HL-60 (cell line): ENCODE data around the gene SLC24A1.

Experiments used
- GABPA ChIP-seq: IDR thresholded peaks from 2 replicates; pipeline ENCODE4 v1.6.1; 2012; ENCODE audit warnings: low read depth
- POLR2AphosphoS5 ChIP-seq: IDR thresholded peaks from 2 replicates; pipeline ENCODE4 v1.6.1; 2012; ENCODE audit warnings: low read depth
- SPI1 ChIP-seq: IDR thresholded peaks from 2 replicates; pipeline ENCODE4 v1.6.1; 2012; ENCODE audit warnings: low read depth, mild to moderate bottlenecking, borderline replicate concordance
- TF ChIP-seq, protein P1 (sequence below): IDR thresholded peaks from one replicate; pipeline ENCODE4 v1.5.1; 2011; ENCODE audit warnings: low read length, control low read depth, inconsistent platforms; ENCODE audit not compliant: insufficient read depth
- TF ChIP-seq, protein P2 (sequence below): IDR thresholded peaks from 2 replicates; pipeline ENCODE4 v1.6.1; 2012; ENCODE audit warnings: low read depth; ENCODE audit not compliant: insufficient replicate concordance

DNA sequence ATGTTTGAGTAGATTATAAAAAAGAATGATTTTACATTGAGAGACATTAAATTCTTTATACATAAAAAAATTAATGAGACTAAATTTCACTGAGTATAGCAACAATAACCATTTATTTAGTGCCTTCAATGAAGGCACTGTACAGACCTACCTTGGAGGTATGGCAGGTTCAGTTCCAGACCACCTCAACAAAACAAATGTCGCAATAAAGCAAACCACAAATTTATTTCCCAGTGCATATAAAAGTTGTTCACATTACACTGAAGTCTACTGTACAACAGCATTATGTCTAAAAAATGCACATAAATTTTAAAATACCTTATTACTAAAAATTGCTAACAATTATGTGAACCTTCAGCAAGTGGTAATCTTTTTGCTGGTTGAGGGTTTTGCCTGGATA is 58.8 kb downstream of the SLC24A1 start:
- TF ChIP-seq, protein P1, sequence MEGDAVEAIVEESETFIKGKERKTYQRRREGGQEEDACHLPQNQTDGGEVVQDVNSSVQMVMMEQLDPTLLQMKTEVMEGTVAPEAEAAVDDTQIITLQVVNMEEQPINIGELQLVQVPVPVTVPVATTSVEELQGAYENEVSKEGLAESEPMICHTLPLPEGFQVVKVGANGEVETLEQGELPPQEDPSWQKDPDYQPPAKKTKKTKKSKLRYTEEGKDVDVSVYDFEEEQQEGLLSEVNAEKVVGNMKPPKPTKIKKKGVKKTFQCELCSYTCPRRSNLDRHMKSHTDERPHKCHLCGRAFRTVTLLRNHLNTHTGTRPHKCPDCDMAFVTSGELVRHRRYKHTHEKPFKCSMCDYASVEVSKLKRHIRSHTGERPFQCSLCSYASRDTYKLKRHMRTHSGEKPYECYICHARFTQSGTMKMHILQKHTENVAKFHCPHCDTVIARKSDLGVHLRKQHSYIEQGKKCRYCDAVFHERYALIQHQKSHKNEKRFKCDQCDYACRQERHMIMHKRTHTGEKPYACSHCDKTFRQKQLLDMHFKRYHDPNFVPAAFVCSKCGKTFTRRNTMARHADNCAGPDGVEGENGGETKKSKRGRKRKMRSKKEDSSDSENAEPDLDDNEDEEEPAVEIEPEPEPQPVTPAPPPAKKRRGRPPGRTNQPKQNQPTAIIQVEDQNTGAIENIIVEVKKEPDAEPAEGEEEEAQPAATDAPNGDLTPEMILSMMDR: no peak
- TF ChIP-seq, protein P2, sequence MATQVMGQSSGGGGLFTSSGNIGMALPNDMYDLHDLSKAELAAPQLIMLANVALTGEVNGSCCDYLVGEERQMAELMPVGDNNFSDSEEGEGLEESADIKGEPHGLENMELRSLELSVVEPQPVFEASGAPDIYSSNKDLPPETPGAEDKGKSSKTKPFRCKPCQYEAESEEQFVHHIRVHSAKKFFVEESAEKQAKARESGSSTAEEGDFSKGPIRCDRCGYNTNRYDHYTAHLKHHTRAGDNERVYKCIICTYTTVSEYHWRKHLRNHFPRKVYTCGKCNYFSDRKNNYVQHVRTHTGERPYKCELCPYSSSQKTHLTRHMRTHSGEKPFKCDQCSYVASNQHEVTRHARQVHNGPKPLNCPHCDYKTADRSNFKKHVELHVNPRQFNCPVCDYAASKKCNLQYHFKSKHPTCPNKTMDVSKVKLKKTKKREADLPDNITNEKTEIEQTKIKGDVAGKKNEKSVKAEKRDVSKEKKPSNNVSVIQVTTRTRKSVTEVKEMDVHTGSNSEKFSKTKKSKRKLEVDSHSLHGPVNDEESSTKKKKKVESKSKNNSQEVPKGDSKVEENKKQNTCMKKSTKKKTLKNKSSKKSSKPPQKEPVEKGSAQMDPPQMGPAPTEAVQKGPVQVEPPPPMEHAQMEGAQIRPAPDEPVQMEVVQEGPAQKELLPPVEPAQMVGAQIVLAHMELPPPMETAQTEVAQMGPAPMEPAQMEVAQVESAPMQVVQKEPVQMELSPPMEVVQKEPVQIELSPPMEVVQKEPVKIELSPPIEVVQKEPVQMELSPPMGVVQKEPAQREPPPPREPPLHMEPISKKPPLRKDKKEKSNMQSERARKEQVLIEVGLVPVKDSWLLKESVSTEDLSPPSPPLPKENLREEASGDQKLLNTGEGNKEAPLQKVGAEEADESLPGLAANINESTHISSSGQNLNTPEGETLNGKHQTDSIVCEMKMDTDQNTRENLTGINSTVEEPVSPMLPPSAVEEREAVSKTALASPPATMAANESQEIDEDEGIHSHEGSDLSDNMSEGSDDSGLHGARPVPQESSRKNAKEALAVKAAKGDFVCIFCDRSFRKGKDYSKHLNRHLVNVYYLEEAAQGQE: no peak
- TF ChIP-seq GABPA (no peak), POLR2AphosphoS5 (no peak), SPI1 (no peak)
